Esophagus squamous epithelium (tissue), 5 donors: ENCODE data around the gene TSEN34. TPM values are rescaled to one million over a fixed set of nuclear protein-coding genes. Genes with fewer than 3 reads are reported as not detected.
"Not testable (repeated sequence)": the region's sequence is repeated elsewhere in the genome, so short reads cannot be mapped to it uniquely, and the experiment has no call there.

Source experiments
- DNase-seq: peaks from one replicate; lab custom pipeline; 2025; lab: John Stamatoyannopoulos, UW
- H3K27ac ChIP-seq, 4 donors: fragments of 200-600 bp; sonication (generic); one replicate each; pipeline ENCODE4 v1.5.1; 2016 to 2019; ENCODE audit warnings: mild to moderate bottlenecking in 1 of 4
- H3K27me3 ChIP-seq, 4 donors: fragments of 200-600 bp; sonication (generic); 1 replicate in 3 of 4; 2 replicates in 1 of 4; pipeline versions ENCODE4 v1.5.1 to v1.6.0; 2017 to 2021; ENCODE audit warnings: antibody characterized with exemption in 1 of 4
- H3K36me3 ChIP-seq, 3 donors: fragments of 200-600 bp; sonication (generic); one replicate each; pipeline ENCODE4 v1.5.1; 2016 to 2019
- H3K4me1 ChIP-seq, 3 donors: fragments of 200-600 bp; sonication (generic); one replicate each; pipeline ENCODE4 v1.5.1; 2017 to 2019
- H3K4me3 ChIP-seq, 4 donors: fragments of 200-600 bp; sonication (generic); 1 replicate in 3 of 4; 2 replicates in 1 of 4; pipeline ENCODE4 v1.5.1; 2016 to 2019; ENCODE audit warnings: mild to moderate bottlenecking in 2 of 4, moderate library complexity in 1 of 4
- H3K9me3 ChIP-seq, 3 donors: fragments of 200-600 bp; sonication (generic); one replicate each; pipeline ENCODE4 v1.5.1; 2016 to 2019
- POLR2A ChIP-seq, 4 donors: fragments of 450-650 bp; IDR thresholded peaks; one replicate each; pipeline ENCODE4 v1.6.1; 2017; ENCODE audit warnings: antibody characterized with exemption in 4 of 4, mild to moderate bottlenecking in 4 of 4, moderate library complexity in 3 of 4
- WGBS, 2 donors: methylation state at CpG; one replicate each; pipeline ENCODE4 v1.1.5; 2018; 5-methylcytosine and 5-hydroxymethylcytosine counted together
- intact Hi-C: fragments of 100-400 bp; cut with DNase I; formaldehyde crosslinking; loops from one replicate; pipeline ENCODE4 v1.15.0; 2022
- total RNA-seq, 4 donors: library from RNA; depleted of rRNA; stranded (reverse); fragments of >200 nt; gene quantifications; one replicate each; pipeline ENCODE4 v1.1.0, GENCODE V29; 2016
- TF ChIP-seq, protein P1 (sequence below), 6 experiments: fragments of 450-650 bp in 4 of 6; fragments of 200-600 bp in 2 of 6; sonication (generic) in 2 of 6; IDR thresholded peaks; one replicate each; pipeline ENCODE4 v1.5.1; 2016 to 2019; ENCODE audit warnings: antibody characterized with exemption in 6 of 6, mild to moderate bottlenecking in 4 of 6, moderate library complexity in 4 of 6
- donor health status: DM: yes; HTN: yes; CAD: no.

TSEN34 gene
- total RNA-seq, 4 donors from 2014 or later, result 56.1 to 70.9 (median 64.4) TPM

DNA sequence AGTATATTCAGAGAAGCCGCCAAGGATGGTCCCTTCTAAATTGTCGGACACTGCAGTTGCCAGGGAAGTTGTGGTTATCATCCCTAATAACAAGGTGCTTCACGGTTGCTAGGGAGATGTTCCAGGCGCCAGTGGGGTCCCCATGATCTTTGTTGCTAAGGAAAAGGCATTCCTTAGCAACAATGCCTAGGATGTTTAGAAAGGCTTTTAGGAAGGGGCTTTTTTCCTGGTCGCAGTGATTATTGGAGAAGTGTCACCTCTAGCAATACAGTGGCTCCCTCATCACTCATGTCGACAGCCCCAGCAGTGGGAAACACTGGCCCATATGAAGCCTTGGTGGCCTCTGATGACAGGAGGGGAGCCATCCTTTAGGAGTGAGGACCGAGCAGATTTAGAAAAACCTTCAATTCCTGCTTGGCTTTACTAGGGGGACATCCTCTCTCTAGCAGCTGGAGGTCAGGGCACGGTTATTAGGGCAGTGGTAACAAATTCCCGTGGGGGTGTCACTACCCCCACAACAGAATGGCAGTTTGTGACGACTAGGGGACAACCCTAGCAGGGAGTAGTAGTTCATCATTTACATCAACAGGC is 11.8 kb upstream of the TSEN34 start:
- Histone ChIP-seq H3K27me3 (no peaks in the 10 kb centered on the region), H3K27ac (no peak overlapping the region), H3K36me3 (peaks cover 0 to 59% (median 5%) of the 10 kb centered on the region in 3 donors), H3K4me1 (no peaks in the 10 kb centered on the region), H3K9me3 (no peaks in the 10 kb centered on the region), H3K4me3 (no peak overlapping the region)
- intact Hi-C loops, result no loop called here
- WGBS, 2 donors, result 77 to 79% methylated on average over 7 to 8 of the region's 10 CpGs
- TF ChIP-seq, protein P1, sequence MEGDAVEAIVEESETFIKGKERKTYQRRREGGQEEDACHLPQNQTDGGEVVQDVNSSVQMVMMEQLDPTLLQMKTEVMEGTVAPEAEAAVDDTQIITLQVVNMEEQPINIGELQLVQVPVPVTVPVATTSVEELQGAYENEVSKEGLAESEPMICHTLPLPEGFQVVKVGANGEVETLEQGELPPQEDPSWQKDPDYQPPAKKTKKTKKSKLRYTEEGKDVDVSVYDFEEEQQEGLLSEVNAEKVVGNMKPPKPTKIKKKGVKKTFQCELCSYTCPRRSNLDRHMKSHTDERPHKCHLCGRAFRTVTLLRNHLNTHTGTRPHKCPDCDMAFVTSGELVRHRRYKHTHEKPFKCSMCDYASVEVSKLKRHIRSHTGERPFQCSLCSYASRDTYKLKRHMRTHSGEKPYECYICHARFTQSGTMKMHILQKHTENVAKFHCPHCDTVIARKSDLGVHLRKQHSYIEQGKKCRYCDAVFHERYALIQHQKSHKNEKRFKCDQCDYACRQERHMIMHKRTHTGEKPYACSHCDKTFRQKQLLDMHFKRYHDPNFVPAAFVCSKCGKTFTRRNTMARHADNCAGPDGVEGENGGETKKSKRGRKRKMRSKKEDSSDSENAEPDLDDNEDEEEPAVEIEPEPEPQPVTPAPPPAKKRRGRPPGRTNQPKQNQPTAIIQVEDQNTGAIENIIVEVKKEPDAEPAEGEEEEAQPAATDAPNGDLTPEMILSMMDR (IDR thresholded peaks at IDR 0.05), result no peak
- TF ChIP-seq POLR2A (IDR thresholded peaks at IDR 0.05), result no peak
- DNase-seq, result no peak

DNA sequence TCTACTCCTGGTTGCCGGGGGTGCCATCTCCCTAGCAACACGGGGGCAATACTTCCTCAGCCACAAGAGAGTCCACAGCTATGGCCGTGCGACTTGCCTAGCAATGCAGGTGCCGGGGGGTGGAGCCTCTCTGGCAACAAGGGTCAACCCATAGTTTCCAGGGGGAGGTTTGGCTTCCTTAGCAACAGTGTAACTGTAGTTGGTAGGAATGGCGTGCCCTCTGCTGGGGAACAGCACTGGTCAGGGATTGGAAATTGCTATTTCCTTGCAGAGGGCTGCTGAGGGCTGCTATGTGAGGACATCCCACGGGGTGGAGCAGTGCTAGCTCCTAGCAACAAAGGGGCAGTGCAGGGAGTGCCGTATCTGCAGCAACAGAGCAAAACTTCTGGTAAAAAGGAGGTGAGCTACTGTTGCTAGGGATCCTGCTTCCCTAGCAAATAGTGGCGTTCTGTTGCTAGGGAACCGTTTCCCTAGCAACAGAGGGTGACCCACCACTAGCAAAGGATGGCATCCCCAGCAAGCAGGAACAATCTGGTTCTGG is 11.1 kb upstream of the TSEN34 start:
- WGBS, 2 donors, result 50 to 57% methylated on average over 3 to 10 of the region's 10 CpGs
- no peak overlapping the region for H3K27ac ChIP-seq
- intact Hi-C loops, result no loop called here
- H3K4me1 ChIP-seq, result no peaks in the 10 kb centered on the region
- no peaks in the 10 kb centered on the region for H3K27me3 ChIP-seq
- DNase-seq, result no peak
- H3K36me3 ChIP-seq, result peaks cover 0 to 59% (median 5%) of the 10 kb centered on the region in 3 donors
- H3K9me3 ChIP-seq, result no peaks in the 10 kb centered on the region
- no peak for TF ChIP-seq POLR2A (IDR thresholded peaks at IDR 0.05)
- TF ChIP-seq, protein P1 (IDR thresholded peaks at IDR 0.05), result peak in 1 of 6 experiments; percentile 25
- H3K4me3 ChIP-seq, result no peak overlapping the region

DNA sequence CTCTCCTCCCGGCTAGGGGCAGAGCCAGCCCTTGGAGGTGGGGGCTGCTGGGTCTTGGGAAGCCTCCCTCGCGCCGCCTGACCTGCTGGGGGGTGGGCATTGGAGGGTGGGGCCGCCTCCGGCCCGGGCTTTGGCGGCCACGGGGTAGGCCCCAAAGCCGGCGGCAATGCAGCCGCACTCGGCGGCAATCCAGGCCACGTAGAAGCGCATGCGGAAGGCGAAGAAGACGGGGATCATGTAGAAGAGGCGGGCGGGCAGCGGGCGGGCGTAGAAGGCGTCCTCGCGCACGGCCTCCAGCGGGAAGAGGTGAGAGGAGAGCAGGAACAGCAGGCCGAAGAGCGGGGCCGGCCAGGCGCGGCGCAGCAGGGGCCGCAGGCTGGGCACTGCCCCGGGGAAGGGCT is 10.4 kb upstream of the TSEN34 start:
- H3K27me3 ChIP-seq, result no peaks in the 10 kb centered on the region
- no peak for DNase-seq
- intact Hi-C loops, result no loop called here
- H3K9me3 ChIP-seq, result no peaks in the 10 kb centered on the region
- H3K36me3 ChIP-seq, result peaks cover 0 to 57% (median 5%) of the 10 kb centered on the region in 3 donors
- no peaks in the 10 kb centered on the region for H3K4me1 ChIP-seq
- H3K27ac ChIP-seq, result no peak overlapping the region
- H3K4me3 ChIP-seq, result no peak overlapping the region
- WGBS, 2 donors, result 97 to 99% methylated on average over 21 to 26 of the region's 37 CpGs
- no peak for TF ChIP-seq POLR2A (IDR thresholded peaks at IDR 0.05)
- TF ChIP-seq, protein P1 (IDR thresholded peaks at IDR 0.05), result no peak

DNA sequence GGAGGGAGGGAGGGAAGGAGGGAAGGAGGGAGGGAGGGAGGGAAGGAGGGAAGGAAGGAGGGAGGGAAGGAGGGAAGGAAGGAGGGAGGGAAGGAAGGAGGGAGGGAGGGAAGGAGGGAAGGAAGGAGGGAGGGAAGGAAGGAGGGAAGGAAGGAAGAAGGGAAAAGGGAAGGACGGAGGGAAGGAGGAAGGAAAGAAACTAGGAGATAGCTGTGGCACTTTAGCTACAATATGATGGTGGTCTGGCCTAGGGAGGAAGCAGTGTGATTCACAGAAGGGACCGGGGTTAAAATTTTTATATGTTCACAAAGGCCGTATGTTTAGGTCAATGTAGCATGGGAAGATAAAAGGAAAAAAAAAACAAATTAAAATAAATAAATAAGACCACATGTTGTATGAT is 9.2 kb upstream of the TSEN34 start:
- H3K27me3 ChIP-seq, DNase-seq, H3K4me3 ChIP-seq, H3K4me1 ChIP-seq, intact Hi-C loops, H3K9me3 ChIP-seq, H3K27ac ChIP-seq: not testable (repeated sequence)
- 88 to 93% methylated on average over 3 of the region's 3 CpGs for WGBS, 2 donors
- H3K36me3 ChIP-seq, result peaks cover 0 to 58% (median 5%) of the 10 kb centered on the region in 3 donors

DNA sequence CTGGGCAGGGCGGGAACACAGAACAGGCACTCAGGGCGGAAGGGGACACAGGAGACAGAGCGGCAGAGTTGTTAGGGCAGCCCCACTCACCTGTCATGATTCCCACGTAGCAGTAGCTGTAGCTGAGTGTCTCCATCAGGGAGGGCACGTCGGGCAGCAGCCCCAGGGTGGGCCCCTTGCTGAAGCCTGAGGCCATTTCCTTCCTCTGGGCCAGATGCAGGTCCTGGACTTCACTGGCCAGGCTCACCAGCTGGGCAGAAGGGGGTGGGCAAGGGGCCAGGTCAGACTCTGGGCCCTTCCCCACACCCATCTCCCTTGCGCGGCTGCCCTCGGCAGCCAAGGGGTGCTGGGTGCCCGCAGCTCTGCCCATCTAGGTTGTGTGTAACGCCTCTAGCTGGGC is 7.7 kb upstream of the TSEN34 start:
- Histone ChIP-seq H3K36me3 (peaks cover 0 to 59% (median 5%) of the 10 kb centered on the region in 3 donors), H3K27me3 (no peaks in the 10 kb centered on the region), H3K9me3 (no peaks in the 10 kb centered on the region), H3K4me1 (peaks cover 4 to 13% (median 6%) of the 10 kb centered on the region in 3 donors), H3K27ac (no peak overlapping the region), H3K4me3 (no peak overlapping the region)
- no peak for DNase-seq
- TF ChIP-seq POLR2A (IDR thresholded peaks at IDR 0.05), result no peak
- TF ChIP-seq, protein P1 (IDR thresholded peaks at IDR 0.05), result no peak
- intact Hi-C loops, result no loop called here
- 84% methylated on average over 7 of the region's 11 CpGs; no CpG with 5 or more reads in 1 of the 2 donors for WGBS, 2 donors
